Measurements from ENCODE around the gene SRRM2. TPM values are rescaled to one million over a fixed set of nuclear protein-coding genes. Genes with fewer than 3 reads are reported as not detected.

Gene SRRM2
- total and polyA plus RNA-seq, 2 experiments from 2014 or later = 42.6 to 202 TPM

GRCh38 chr16:2803545-2804195 lies 51.2 kb downstream of the SRRM2 start:
- in situ Hi-C loops (cut with MboI) = no loop called here
- H3K79me2 ChIP-seq (ENCODE audit: insufficient read depth) = no peaks in the 10 kb centered on the region
- DNase-seq = no peak
- H2AFZ ChIP-seq = no peak overlapping the region
- H3K36me3 ChIP-seq (ENCODE audit: low read depth) = no peaks in the 10 kb centered on the region
- H4K20me1 ChIP-seq (ENCODE audit: insufficient read depth) = no peaks in the 10 kb centered on the region
- H3K9ac ChIP-seq = no peak overlapping the region
- H3K4me3 ChIP-seq = no peak overlapping the region
- no peaks in the 10 kb centered on the region for H3K4me1 ChIP-seq (ENCODE audit: insufficient read depth)
- H3K4me2 ChIP-seq (ENCODE audit: unreplicated experiment) = no peak overlapping the region
- H3F3A ChIP-seq (ENCODE audit: insufficient read depth) = no peaks in the 10 kb centered on the region
- H3K27me3 ChIP-seq (replicated peaks; ENCODE audit: insufficient read depth) = peaks cover 41% of the 10 kb centered on the region
- 53 to 56% methylated on average over 3 of the region's 3 CpGs for WGBS, 2 experiments (ENCODE audit: low coverage in 1 of 2, low lambda C conversion rate in 2 of 2, missing lambda C conversion rate in 2 of 2)
- H3K9me2 ChIP-seq (ENCODE audit: insufficient read depth) = no peaks in the 10 kb centered on the region
- H3K27ac ChIP-seq = no peak overlapping the region
- TF ChIP-seq EZH2 (IDR thresholded peaks at IDR 0.05; ENCODE audit: insufficient read depth, poor library complexity, severe bottlenecking) (no peak), EZH2phosphoT487 (IDR thresholded peaks at IDR 0.05; ENCODE audit: insufficient read depth, low read depth) (no peak)
- no peaks in the 10 kb centered on the region for H3K9me3 ChIP-seq (ENCODE audit: low read depth)

GRCh38 chr16:2804728-2805127 lies 52.3 kb downstream of the SRRM2 start:
- no peaks in the 10 kb centered on the region for H3K79me2 ChIP-seq (ENCODE audit: insufficient read depth)
- H3K27me3 ChIP-seq (replicated peaks; ENCODE audit: insufficient read depth) = peaks cover 39% of the 10 kb centered on the region
- H3K27ac ChIP-seq = no peak overlapping the region
- no peak overlapping the region for H2AFZ ChIP-seq
- H3F3A ChIP-seq (ENCODE audit: insufficient read depth) = no peaks in the 10 kb centered on the region
- no peaks in the 10 kb centered on the region for H3K4me1 ChIP-seq (ENCODE audit: insufficient read depth)
- no peak overlapping the region for H3K4me3 ChIP-seq
- H4K20me1 ChIP-seq (ENCODE audit: insufficient read depth) = no peaks in the 10 kb centered on the region
- no peak for DNase-seq
- no peak for TF ChIP-seq EZH2phosphoT487 (IDR thresholded peaks at IDR 0.05; ENCODE audit: insufficient read depth, low read depth)
- TF ChIP-seq EZH2 (IDR thresholded peaks at IDR 0.05; ENCODE audit: insufficient read depth, poor library complexity, severe bottlenecking) = no peak
- H3K9me2 ChIP-seq (ENCODE audit: insufficient read depth) = no peaks in the 10 kb centered on the region
- no peaks in the 10 kb centered on the region for H3K9me3 ChIP-seq (ENCODE audit: low read depth)
- no peaks in the 10 kb centered on the region for H3K36me3 ChIP-seq (ENCODE audit: low read depth)
- H3K9ac ChIP-seq = no peak overlapping the region
- in situ Hi-C loops (cut with MboI) = no loop called here
- WGBS, 2 experiments (ENCODE audit: low coverage in 1 of 2, low lambda C conversion rate in 2 of 2, missing lambda C conversion rate in 2 of 2) = 65 to 71% methylated on average over 4 of the region's 4 CpGs
- H3K4me2 ChIP-seq (ENCODE audit: unreplicated experiment) = no peak overlapping the region

- no peaks in the 10 kb centered on the region for H4K20me1 ChIP-seq (ENCODE audit: insufficient read depth)
- H2AFZ ChIP-seq = no peak overlapping the region
- 37 to 52% methylated on average over 5 of the region's 5 CpGs for WGBS, 2 experiments (ENCODE audit: low coverage in 1 of 2, low lambda C conversion rate in 2 of 2, missing lambda C conversion rate in 2 of 2)
- no peak for DNase-seq
- no peak overlapping the region for H3K4me2 ChIP-seq (ENCODE audit: unreplicated experiment)
- no peak overlapping the region for H3K27ac ChIP-seq
- no peaks in the 10 kb centered on the region for H3K36me3 ChIP-seq (ENCODE audit: low read depth)
- no peaks in the 10 kb centered on the region for H3F3A ChIP-seq (ENCODE audit: insufficient read depth)
- no peaks in the 10 kb centered on the region for H3K4me1 ChIP-seq (ENCODE audit: insufficient read depth)
- in situ Hi-C loops (cut with MboI) = no loop called here
- H3K27me3 ChIP-seq (replicated peaks; ENCODE audit: insufficient read depth) = peaks cover 42% of the 10 kb centered on the region
- H3K9me3 ChIP-seq (ENCODE audit: low read depth) = no peaks in the 10 kb centered on the region
- no peak overlapping the region for H3K9ac ChIP-seq
- no peaks in the 10 kb centered on the region for H3K79me2 ChIP-seq (ENCODE audit: insufficient read depth)
- H3K4me3 ChIP-seq = no peak overlapping the region
- no peaks in the 10 kb centered on the region for H3K9me2 ChIP-seq (ENCODE audit: insufficient read depth)
- TF ChIP-seq EZH2 (IDR thresholded peaks at IDR 0.05; ENCODE audit: insufficient read depth, poor library complexity, severe bottlenecking) = no peak
- no peak for TF ChIP-seq EZH2phosphoT487 (IDR thresholded peaks at IDR 0.05; ENCODE audit: insufficient read depth, low read depth)
Observed at GRCh38 chr16:2806286-2806685, 53.8 kb downstream of the SRRM2 start.

- in situ Hi-C loops (cut with MboI) = no loop called here
- no peak overlapping the region for H3K4me3 ChIP-seq
- H2AFZ ChIP-seq = no peak overlapping the region
- no peak overlapping the region for H3K27ac ChIP-seq
- no peaks in the 10 kb centered on the region for H3K9me2 ChIP-seq (ENCODE audit: insufficient read depth)
- H3K36me3 ChIP-seq (ENCODE audit: low read depth) = no peaks in the 10 kb centered on the region
- no peak overlapping the region for H3K9ac ChIP-seq
- H3K4me1 ChIP-seq (ENCODE audit: insufficient read depth) = no peaks in the 10 kb centered on the region
- TF ChIP-seq EZH2phosphoT487 (IDR thresholded peaks at IDR 0.05; ENCODE audit: insufficient read depth, low read depth) (no peak), EZH2 (IDR thresholded peaks at IDR 0.05; ENCODE audit: insufficient read depth, poor library complexity, severe bottlenecking) (no peak)
- H3K9me3 ChIP-seq (ENCODE audit: low read depth) = no peaks in the 10 kb centered on the region
- 60 to 61% methylated on average over 7 of the region's 7 CpGs for WGBS, 2 experiments (ENCODE audit: low coverage in 1 of 2, low lambda C conversion rate in 2 of 2, missing lambda C conversion rate in 2 of 2)
- no peaks in the 10 kb centered on the region for H3K79me2 ChIP-seq (ENCODE audit: insufficient read depth)
- H3F3A ChIP-seq (ENCODE audit: insufficient read depth) = no peaks in the 10 kb centered on the region
- no peak for DNase-seq
- no peaks in the 10 kb centered on the region for H4K20me1 ChIP-seq (ENCODE audit: insufficient read depth)
- H3K4me2 ChIP-seq (ENCODE audit: unreplicated experiment) = no peak overlapping the region
- H3K27me3 ChIP-seq (replicated peaks; ENCODE audit: insufficient read depth) = peaks cover 48% of the 10 kb centered on the region
Observed at GRCh38 chr16:2808181-2808580, 55.7 kb downstream of the SRRM2 start.

Measured in GM23248 (cell line).